Keratinocyte (primary cell): ENCODE data around the gene BCO1.

Experiments
- EZH2 ChIP-seq: IDR thresholded peaks from one replicate; pipeline ENCODE4 v1.6.1; 2012; ENCODE audit warnings: inconsistent platforms, mild to moderate bottlenecking, low read length, moderate library complexity
- TF ChIP-seq, protein P1 (sequence below), 3 experiments: IDR thresholded peaks in 1 of 3; conservative IDR thresholded peaks in 1 of 3; optimal IDR thresholded peaks in 1 of 3; 2 replicates in 2 of 3; 3 replicates in 1 of 3; pipeline versions ENCODE3 to v1.5.1; 2011; ENCODE audit warnings: low read length in 3 of 3, mild to moderate bottlenecking in 3 of 3, moderate library complexity in 2 of 3, control low read depth in 1 of 3, inconsistent platforms in 1 of 3; ENCODE audit not compliant: insufficient read depth in 2 of 3; ENCODE audit errors: extremely low read depth in 1 of 3

DNA sequence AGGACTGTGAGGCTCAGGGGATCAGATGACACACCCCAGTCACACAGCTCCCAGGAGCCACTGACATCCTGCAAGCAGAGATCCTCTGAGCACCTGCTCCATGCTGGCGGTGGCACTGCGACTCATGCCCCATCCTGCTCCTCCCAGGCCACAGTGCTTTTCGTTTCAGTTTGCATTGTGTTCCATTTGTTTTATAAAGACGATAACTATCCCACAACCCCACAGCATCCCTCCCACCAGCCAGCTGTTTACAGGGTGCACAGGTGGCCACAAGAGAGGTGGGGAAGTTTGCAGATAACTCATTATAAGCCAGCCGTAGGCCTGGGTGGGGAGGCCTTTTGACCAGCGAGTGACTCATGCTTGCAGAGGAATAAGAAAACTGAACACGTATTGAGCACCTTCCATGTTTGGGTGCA is 28.2 kb downstream of the BCO1 start:
- TF ChIP-seq, protein P1, sequence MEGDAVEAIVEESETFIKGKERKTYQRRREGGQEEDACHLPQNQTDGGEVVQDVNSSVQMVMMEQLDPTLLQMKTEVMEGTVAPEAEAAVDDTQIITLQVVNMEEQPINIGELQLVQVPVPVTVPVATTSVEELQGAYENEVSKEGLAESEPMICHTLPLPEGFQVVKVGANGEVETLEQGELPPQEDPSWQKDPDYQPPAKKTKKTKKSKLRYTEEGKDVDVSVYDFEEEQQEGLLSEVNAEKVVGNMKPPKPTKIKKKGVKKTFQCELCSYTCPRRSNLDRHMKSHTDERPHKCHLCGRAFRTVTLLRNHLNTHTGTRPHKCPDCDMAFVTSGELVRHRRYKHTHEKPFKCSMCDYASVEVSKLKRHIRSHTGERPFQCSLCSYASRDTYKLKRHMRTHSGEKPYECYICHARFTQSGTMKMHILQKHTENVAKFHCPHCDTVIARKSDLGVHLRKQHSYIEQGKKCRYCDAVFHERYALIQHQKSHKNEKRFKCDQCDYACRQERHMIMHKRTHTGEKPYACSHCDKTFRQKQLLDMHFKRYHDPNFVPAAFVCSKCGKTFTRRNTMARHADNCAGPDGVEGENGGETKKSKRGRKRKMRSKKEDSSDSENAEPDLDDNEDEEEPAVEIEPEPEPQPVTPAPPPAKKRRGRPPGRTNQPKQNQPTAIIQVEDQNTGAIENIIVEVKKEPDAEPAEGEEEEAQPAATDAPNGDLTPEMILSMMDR (optimal IDR thresholded peaks at IDR 0.05 in 1 of 3, IDR thresholded peaks at IDR 0.05 in 1 of 3, conservative IDR thresholded peaks at IDR 0.05 in 1 of 3; ENCODE audit: extremely low read depth in 1 of 3, insufficient read depth in 2 of 3, low read length in 3 of 3): no peak
- TF ChIP-seq EZH2: no peak
